HG03060 (cell line): ENCODE measurements around the gene LEKR1.
"Not testable (repeated sequence)": the region's sequence is repeated elsewhere in the genome, so short reads cannot be mapped to it uniquely, and the experiment has no call there.

Experiments
- ATAC-seq: cut with Tn5 transposase; IDR thresholded peaks from one replicate; pipeline ENCODE4 v1.9.1; 2021; ENCODE audit warnings: low read depth, moderate number of reproducible peaks; ENCODE audit not compliant: unreplicated experiment

The LEKR1 gene

GRCh38 chr3:156897851-156898250 is 71.7 kb downstream of the LEKR1 start:
- not testable (repeated sequence) for ATAC-seq

GRCh38 chr3:156898296-156898880 is 72.2 kb downstream of the LEKR1 start:
- no peak for ATAC-seq

GRCh38 chr3:156899951-156900350 is 73.8 kb downstream of the LEKR1 start:
- no peak for ATAC-seq

DNA sequence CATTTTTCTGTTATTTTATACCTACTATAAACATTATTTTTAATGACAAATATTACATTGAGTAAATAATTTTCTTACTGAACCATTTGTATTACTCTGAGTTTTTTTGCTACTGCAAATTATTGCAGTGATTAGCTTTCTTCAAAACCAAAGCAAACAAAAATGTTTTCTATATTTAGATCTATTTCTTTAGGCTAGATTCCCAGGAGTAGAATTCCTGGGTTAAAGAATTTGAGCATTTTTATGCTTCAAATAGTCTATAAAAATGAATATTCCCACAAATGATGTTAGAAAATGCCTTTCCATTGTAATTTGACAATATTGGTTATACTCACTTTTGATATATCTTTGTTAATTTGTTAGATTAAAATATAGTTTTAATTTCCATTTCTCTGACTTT is 76.8 kb downstream of the LEKR1 start:
- ATAC-seq, result no peak

- no peak for ATAC-seq
Observed at GRCh38 chr3:156906275-156906674, 80.1 kb downstream of the LEKR1 start.

DNA sequence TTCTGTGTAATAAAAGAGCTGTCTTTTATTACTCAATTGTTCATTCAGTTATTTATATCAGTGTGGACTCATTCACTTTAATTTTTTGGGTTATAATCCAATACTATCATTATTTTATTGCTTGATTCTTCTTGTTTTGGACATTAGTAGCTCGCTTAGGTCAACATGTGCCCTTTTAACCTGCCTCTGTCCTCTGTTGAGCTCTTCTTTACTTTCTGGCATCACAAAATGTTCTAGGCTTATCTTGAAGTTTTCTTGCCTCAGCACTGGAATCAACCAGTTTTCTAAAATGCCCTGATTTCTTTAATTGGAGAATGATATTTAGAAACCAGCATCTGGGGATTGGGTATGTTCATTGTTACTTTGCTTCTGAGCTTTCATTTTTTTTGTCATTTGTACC is 82.2 kb downstream of the LEKR1 start:
- ATAC-seq, result no peak

DNA sequence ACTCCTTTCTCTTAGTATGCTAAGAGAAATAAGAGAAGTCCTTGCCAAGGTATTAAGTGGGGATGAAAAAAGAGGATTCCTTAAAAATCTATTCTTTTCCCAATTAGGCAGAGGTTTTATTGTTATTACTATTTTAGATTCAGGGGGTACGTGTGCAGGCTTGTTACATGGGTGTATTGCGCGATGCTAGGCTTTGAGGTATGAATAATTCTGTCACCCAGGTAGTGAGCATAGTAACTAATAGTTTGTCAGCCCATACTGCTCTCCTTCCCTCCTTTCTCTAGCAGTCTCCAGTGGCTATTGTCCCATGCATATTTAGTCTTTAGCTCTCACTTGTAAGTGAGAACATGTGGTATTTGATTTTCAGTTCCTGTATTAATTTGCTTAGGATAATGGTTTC is 83.9 kb downstream of the LEKR1 start:
- no peak for ATAC-seq

- not testable (repeated sequence) for ATAC-seq
Observed at GRCh38 chr3:156910831-156911230, 84.7 kb downstream of the LEKR1 start.

GRCh38 chr3:156914300-156914699 is 88.1 kb downstream of the LEKR1 start:
- ATAC-seq, result not testable (repeated sequence)

- no peak for ATAC-seq
Observed at GRCh38 chr3:156915372-156915771, 89.2 kb downstream of the LEKR1 start.

DNA sequence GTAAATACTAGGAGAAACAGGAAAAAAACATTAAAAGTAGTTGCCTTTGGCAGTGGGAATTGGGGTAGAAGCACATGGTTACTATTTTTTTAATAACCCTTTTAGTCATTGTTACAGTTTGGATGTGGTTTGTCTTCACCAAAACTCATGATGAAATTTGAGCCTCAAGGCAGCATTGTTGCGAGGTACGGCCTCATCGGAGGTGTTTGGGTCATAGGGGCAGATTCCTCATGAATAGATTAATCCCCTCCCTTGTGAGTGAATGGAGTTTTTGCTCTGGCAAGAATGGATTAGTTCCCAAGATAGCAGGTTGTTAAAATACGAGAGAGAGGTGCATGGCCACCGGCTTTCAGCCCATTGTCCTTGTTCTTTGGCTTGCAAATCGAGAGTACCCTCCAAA is 92.6 kb downstream of the LEKR1 start:
- no peak for ATAC-seq

DNA sequence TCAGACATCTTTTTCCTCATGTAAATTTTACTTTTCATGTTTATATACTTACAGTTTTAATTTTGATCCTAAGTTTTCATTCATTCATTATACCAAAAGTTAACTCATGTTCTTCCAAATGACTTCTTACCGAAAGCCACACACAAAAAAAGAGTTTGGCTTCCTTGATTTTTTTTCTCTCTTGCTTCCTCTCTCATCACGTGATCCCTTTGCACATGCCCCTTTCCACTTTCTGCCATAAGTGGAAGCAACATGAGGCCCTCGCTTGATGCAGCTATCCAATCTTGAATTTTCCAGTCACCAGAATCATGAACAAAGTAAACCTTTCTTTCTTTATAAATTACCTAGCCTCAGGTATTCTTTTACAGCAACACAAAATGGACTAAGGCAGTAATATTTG is 93.7 kb downstream of the LEKR1 start:
- no peak for ATAC-seq

GRCh38 chr3:156920399-156920798 is 94.2 kb downstream of the LEKR1 start:
- ATAC-seq, result no peak

DNA sequence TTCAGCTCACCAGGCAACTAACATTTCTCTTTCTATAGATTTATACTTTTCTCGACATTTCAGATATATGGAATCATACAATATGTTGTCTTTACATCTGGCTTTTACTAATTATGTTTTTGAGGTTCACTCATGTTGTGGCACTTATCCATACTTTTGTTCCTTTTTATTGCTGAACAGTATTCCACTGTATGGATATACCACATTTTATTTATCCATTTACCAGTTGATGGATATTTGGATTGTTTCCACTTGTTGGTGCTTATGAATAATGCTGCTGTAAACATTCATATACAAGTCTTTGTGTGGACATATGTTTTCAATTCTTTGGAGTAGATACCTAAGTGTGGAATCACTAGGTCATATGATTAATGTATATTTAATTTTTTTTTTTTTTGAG is 97.2 kb downstream of the LEKR1 start:
- ATAC-seq, result no peak

DNA sequence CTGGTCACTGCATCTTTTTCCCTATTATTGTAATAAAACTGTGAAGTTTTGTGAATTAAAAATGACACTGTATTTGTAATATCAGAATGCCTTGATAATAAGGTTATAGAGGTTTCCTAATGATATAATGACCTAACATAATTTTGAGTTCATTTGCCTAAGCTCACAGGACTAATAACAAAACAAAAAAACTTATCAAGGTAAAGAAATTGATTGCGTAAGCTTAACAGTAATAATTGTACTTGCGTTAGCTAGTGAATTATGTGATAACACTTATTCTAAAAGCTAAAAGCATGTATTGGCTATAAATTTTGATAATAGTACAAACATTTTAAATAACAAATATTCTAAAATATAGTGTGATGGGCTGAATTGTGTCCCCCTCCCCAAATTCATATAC is 112.6 kb downstream of the LEKR1 start:
- no peak for ATAC-seq

- ATAC-seq, result no peak
Observed at GRCh38 chr3:156939315-156939714, 113.2 kb downstream of the LEKR1 start.

GRCh38 chr3:156941311-156941710 is 115.2 kb downstream of the LEKR1 start:
- ATAC-seq, result no peak

DNA sequence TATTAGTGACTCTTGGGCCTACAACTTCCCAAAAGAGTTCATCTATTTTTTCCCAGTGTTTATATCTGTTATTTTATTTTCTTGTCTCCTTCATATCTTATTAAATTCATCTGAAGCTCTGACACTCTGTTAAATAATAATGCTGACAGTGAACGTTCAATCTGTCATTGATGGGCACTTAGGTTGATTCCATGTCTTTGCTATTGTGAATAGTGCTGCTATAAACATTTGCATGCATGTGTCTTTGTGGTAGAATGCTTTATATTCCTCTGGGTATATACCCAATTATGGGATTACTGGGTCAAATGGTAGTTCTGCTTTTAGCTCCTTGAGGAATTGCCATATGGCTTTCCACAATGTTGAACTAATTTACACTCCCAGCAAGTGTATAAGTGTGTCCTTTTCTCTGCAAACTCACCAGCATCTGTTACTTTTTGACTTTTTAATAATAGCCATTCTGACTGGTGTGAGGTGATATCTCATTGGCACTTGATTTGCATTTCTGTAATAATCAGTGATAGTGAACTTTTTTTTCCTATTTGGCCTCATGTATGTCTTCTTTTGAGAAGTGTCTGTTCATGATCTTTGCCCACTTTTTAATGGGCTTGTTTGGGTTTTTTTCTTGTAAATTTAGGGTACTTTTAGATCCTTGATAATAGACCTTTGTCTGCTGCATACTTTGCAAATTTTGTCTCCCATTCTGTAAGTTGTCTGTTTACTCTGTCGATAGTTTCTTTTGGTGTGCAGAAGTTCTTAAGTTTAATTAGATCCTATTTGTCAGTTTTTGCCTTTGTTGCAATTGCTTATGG is 122.5 kb downstream of the LEKR1 start:
- ATAC-seq, result no peak

GRCh38 chr3:156952011-156952410 is 125.9 kb downstream of the LEKR1 start:
- no peak for ATAC-seq

DNA sequence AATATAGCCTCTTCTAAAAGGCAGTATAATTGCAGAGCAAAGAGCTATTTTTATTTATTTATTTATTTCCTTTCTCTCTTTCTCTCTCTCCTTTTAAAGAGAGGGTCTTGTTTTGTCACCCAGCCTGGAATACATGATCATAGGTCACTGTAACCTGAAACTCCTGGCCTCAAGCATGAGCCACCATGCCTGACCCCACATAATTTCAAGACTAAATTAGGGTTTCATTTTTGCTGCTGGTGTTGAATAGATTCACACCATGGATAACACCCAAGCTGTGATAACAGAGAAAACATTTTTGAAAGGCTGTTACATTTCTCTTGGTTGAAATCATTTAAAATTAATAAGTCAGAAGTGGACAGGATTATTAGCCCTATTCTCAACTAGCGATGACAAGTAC is 131.6 kb downstream of the LEKR1 start:
- ATAC-seq, result no peak

DNA sequence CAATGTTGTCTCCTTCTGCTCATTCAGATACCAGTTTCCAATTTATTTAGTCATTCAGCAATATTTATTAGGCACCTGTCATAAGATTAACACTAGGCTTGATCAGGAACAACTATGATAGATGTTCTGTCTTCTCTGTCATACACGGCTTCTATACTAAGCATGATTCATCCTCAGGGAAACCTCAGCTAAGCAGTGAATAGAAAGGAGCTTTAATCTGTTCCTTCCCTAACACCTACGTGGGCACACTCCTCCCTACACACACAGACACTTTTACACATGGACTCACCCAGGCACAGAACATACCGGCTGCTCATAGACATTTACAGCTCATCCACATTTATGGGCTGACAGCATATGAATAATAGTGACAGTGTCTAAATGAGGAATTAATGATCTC is 136.9 kb downstream of the LEKR1 start:
- ATAC-seq, result no peak

DNA sequence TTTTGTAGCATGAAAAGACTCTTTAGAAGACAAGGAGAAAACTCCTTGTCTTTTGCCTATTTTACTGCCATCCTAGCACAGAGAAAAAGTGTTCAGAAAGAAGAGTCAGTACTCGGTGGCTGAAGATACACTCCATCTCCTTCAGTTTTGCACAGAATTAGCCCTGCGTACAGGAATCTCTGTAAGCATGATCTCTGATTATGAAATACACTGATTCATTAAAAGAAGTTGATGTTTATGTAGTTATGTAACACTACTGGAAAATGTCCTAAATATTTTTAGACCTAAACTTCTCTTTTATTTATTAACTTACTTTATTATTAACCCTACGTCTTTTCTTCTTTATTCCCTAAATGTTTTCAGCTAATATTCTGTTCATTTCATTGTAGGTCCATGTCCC is 138.4 kb downstream of the LEKR1 start:
- ATAC-seq, result no peak
